NCI-H345 treated with DMSO at 0.1 percent for 48 hours (cell line): Measurements from ENCODE around the gene SPSB1.
"Not testable (repeated sequence)": the region's sequence is repeated elsewhere in the genome, so short reads cannot be mapped to it uniquely, and the experiment has no call there.

ENCODE experiments used
- DNase-seq: peaks from one replicate; lab custom pipeline; 2025; ENCODE audit not compliant: unreplicated experiment; lab: John Stamatoyannopoulos, UW

The SPSB1 gene

DNA sequence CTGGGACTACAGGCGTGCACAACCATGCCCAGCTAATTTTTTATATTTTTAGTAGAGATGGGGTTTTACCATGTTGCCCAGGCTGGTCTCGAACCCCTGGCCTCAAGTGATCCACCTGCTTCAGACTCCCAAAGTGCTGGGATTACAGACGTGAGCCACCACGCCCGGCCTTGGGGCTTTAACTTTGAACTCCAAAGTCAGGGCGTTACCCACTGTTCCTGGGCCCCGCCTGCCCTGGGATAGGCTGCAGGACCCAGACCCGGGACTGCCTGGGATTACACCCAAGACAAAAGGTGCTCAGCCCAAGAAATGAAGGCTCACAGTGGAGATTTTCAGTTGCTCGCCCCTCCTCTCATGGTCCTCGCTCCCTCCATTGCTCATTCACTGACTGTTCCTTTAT, 92.7 kb downstream of the SPSB1 start:
- not testable (repeated sequence) for DNase-seq

DNA sequence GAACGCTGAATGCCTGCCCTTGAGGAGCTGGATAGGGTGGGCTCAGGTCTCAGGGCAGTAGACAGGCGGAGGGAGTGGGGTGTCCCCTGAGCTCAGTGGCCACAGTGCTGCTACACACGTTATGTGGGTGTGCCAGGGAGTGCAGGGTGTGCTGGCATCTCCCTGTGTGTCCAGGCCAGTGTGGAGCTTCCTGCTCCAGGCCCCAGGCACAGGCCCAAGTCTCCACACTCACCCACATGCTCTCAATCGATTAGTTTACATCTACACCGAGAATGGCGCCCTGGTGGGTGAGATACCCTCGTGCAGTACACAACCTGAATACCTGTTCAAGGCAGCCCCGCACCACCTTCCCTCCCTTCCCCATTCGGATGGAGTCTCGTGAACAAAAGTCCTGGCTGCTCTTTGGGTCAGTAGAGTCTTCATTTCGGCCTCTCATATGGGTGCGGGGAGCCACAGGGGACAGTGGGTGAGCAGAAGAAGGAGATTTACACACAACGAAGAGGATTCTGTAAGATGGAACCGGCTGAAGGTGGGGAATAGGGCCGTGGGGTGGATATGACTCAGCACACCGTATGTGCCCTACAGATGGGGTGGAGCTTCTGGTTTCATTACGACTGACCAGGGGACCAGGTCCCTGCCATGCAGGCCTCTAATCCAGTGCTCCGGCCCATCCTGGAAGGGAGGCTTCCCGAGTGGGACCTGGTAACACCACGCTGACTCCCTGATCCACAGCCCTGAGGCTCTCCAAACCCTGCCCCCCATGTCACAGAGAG, 93.3 kb downstream of the SPSB1 start:
- no peak for DNase-seq

DNA sequence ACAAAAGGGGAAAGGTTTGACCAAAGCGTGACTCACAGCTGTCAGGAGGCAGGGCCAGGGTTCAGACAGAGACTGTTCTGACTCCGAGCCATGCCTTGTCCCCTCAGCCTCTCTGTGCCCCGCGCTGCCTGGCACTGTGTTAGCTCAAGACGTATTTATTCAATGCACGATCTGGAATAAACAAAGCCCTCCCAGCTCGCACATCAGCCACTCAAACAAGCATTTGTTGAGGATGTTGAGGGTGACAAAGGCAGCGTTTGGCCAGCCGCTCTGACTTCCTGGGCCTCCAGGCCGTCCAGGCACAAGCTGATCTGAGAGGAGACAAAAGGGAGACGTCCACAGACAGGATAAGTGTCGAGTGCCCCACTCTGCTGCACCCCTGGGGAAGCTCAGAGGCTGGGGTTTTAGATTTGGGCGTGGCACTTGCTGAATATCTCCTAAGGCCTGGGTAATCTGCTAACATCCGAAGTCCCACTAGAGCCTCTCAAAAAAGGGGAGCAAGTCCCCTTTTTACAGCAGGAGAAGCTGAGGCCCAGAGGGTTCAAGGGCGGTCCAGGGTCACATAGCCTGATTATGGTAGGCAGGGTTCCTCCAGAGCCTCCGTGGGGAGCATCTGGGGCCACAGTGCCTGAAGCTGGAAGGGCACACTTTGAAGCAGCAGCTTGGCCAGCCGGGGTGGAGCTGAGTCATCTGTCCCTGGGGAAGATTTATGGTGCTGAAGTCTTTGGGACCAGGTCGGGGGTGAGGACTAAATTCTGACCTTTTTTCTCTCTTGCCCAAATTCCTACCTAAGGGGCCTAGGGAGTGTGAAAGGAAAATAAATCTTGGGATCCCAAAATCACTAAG, 95.9 kb downstream of the SPSB1 start:
- DNase-seq, result peak; percentile 66

DNA sequence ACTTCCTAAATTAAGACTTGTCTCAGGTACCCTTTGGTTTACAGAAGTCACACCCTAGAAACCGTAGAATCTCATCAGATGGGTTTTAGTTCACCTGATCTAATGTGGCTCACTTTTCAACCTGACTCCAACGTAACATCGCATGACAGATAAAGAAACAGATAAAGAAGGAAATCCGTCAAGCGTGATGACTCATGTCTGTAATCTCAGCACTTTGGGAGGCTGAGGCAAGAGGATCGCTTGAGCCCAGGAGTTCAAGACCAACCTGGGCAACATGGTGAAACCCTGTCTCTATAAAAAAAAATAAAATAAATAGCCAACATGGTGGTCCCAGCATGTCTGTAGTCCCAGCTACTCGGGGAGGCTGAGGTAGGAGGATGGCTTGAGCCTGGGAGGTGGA, 97.3 kb downstream of the SPSB1 start:
- no peak for DNase-seq

DNA sequence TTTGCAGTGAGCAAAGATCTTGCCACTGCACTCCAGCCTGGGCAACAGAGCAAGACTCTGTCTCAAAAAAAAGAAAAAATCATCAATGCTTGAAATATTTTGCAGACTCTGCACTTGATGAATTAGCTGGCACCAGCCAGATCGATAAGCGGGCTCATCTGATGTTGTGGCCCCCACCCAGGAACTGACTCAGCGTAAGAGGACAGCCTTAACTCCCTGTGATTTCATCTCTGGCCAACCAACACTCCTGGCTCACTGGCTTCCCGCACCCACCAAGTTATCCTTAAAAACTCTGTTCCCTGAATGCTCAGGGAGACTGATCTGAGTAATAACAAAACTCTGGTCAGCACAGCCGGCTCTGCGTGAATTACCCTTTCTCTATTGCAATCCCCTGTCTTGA, 98.9 kb downstream of the SPSB1 start:
- no peak for DNase-seq

DNA sequence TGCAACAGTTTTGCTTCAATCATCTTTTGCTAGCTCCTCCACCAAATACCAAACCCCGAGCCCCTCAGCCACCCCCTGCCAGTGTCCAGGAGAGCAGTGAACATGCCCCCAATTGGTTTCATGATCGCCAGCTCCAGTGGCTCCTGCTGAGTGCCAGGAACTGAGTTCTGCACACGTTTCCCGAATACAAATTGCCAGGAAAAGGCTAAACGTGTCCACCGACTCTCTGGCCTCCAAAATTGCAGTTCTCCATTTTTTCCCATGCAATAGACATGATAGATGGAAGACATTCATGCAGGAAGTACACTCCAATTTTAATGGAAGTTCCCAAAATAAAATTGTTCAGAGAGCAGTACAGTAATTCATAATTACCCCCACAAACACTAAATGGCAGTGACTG, 101.3 kb downstream of the SPSB1 start:
- DNase-seq, result no peak

DNA sequence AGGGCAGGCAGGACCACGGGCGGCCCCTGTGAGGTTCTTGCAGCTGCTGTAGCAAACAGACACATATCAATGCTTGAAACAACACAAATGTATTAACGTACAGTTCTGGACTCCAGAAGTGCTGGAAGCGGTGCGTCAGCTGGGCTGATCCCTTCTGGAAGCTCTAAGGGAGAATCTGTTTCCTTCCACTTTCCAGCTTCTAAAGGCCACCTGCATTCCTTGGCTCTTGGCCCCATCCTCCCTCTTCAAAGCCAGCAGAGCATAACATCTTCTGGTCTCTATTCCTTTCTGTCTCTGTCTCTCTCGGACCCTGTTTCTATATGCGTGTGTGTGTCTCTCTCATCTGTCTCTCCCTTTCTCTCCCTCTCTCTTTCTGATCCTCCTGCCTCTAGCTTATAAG, 102.3 kb downstream of the SPSB1 start:
- no peak for DNase-seq

DNA sequence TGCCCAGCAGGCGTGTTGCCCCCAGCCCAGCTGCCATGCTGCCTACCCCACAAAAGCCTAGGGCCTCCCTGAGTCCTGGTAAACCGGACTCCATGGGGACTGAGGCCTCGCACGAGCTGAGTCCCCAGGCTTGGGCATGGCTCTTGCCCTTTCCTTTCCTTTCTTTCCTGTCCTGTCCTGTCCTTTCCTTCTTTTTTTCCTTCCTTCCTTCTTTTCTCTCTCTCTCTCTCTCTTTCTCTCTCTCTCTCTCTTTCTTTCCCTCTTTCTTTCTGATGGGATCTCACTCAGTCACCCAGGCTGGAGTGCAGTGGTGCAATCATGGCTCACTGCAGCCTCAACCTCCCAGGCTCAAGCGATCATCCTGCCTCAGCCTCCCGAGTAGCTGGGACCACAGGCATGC, 104.4 kb downstream of the SPSB1 start:
- no peak for DNase-seq

DNA sequence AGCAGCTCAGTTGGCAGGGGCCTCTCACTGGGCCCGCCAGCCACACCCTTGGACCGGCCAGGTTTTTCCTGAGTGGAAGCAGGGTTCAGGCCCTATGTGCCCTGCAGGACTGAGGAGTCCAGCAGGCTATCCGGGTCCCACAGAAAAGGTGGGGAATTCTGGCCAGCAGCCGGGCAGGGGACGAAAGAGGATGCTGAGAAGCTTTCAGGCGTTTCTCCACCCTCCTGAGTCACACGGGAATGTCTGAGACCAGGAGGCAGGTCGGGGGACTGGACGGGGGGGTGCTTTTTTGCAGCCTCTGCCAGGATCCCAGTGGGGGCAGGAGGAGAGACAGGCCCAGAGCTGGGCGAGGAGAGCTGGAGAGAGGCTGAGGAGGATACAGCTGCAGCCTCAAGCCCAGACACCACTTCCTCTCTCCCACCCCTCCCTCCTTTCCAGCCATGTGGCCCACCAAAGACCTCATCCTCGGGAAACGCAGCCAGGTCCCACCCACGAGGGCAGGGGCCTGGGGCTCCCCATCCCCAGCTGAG, 105.4 kb downstream of the SPSB1 start:
- DNase-seq, result no peak

DNA sequence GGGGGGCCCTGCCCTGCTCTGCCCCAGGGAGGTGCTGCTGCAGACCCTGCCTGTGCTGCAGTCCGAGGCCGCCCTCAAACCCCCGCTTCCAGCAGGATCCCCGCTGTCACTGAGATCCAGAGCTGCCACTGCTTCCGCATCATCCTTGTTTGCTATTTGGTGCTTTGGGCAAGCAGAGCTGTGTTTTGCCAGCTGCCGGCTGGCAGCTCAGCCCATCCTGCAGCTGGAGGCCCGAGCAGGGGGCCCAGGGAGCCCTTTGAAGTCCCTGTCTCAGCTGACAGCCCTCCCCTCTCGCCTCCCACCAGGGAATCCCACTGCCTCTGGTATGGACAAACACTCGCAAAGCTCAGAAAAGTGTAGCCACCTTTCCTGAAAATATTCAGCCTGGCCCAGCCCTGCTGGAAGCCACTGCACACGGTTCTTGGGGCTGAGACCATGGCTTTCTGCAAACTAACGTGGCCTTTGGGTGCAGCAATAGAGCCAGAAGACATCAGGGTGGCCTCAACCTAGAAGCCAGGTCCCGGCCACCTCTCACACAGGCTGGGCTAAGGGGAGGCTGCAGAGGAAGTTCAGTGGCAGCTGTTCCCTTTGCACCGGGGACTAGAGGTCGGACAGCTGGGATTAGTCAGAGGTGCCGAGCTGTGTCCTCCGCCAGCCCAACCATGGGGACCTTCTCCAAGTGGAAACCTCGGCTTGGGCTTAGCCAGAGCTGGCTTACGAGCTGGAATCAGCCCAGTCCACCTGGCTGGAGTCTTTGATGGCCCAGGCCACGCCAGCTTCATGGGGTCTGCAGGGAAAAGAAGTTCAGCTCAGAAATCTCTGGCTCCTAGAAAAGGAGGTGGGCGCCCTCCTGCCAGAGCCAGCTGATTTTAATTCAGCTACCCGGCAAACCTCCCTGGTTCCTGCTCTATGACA, 107.1 kb downstream of the SPSB1 start:
- DNase-seq, result peak; percentile 78

DNA sequence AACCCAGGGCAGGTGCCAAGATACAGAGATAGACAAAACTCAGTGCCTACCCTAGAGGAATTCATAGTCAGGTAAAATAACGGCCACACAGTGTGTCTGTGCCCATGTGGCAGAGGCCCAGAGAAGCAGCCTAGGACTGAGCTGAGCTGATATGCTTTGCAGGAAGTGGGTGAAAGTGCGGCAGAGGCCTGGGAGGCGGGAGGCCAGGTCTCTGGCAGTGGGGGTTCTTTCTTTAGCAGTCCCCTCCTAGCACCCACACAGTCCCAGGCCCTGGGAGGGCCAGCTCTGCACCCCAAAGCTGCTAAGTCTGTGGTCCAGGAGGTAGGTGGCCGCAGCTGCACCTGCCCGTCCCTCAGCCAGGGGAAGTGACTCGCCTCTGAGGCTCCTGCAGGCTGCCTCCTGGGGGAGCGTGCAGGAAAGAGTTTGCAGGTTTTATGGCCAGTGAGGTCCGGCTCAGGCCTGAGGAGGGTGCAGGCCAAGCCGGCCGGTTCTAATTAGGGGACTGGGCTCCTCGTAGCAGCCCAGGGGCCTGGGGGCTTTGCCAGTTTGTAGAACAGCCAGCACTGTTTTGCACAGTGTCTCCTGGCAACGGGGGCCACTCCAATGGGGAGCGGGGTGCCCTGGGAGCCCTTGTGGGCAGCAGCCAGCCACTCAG, 107.9 kb downstream of the SPSB1 start:
- no peak for DNase-seq

DNA sequence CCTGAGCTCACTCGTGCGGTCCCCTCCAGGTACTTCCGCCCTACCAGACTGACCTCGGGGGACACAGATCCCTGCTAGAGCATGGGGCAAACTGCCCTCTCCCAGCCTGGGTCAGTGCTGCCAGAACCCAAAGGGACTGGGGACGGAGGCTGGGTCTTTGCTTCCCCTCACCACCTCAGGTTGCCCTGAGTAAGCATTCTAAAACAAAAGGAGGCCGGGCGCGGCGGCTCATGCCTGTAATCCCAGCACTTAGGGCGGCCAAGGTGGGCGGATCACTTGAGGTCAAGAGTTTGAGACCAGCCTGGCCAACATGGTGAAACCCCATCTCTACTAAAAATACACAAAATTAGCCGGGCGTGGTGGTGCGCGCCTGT, 108.4 kb downstream of the SPSB1 start:
- no peak for DNase-seq

DNA sequence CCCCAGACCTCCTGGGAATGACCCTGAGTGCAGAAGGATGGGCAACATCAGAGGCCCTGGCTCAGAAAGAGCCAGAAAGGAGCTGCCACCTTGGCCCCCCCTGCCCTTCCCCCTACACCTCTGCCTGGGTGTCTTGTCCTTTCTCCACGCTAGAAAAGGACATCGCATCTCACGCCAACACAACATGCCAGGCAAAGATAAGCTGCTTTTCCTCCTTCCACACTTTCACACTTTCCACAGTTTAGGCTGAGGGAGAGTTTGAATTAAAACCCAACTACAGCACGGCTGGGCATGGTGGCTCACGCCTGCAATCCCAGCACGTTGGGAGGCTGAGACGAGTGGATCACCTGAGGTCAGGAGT, 109.5 kb downstream of the SPSB1 start:
- DNase-seq, result no peak

DNA sequence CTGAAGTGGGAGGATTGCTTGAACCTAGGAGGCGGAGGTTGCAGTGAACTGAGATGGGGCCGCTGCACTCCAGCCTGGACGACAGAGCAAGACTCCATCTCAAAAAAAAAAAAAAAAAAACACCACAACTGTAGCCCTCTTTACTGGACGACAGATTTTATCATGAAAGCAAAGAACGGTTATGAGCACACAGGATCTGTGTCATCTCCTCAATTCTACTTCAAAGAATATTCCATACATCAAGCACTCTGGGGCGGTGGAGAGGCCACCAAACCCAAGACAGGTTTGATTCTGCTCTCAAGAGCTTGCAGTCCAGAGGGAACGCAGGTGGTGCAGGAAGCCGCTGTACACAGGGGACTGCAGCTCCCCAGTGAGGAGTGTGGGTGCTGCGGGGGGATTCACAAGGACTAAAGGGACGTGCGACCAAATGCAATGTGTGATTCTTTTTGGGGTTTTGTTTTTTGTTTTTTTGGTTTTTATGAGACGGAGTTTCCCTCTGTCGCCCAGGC, 110.1 kb downstream of the SPSB1 start:
- no peak for DNase-seq

DNA sequence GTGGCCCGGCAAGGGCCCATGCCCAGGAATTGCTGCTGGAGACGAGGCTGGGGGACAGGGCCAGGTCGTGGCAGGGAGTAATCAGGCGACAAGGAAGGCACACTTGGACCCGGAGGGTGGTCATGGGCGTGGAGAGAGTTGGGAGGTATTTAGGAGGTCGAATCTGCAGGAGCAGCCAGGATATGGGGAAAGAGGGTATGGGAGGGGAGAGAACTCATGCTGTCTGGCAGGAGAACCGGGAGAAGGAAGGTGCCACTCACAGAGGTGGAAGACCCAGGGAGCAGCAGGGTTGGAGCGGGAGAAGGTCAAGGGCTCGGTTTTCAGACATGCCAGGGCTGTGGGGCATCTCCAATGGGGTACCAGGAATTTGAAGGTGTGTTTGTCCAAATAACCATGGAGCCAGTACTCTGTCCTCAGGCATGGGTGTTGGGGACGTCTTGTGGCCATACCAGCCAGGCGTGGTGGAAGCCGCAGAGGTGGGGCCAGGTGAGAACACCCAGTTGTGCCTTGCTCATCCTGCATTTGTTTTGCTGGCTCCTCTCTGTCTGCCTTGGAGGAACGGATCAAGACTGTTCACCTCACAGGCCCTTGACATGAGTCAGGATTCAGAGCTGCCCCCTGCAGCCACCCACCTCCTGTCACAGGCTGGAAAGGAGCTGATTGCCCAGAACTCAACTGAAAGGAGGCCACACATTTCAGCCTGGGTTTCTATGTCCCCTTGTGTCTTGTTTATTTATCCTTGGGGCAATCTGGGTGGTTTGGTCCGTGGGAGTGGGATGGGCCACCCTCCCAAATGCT, 111.6 kb downstream of the SPSB1 start:
- no peak for DNase-seq

DNA sequence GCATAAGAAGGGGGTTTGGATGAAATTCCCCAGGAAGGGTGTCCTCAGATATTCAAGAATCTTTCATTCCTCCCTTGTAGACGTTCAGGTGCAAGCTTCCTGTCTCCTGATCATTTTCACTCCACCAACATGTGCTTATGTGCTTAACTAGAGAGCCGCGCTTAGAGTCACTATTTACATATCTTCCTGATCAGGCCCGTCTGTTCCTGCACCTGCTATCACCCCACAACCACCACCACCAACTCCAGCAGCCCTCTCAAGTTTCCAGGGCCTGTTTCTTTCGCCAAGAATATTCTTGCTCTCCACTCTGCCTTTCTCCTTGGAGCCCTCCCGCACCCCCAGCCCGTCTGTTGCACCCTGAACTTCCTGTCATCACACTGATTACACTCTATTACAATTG, 113.4 kb downstream of the SPSB1 start:
- no peak for DNase-seq

DNA sequence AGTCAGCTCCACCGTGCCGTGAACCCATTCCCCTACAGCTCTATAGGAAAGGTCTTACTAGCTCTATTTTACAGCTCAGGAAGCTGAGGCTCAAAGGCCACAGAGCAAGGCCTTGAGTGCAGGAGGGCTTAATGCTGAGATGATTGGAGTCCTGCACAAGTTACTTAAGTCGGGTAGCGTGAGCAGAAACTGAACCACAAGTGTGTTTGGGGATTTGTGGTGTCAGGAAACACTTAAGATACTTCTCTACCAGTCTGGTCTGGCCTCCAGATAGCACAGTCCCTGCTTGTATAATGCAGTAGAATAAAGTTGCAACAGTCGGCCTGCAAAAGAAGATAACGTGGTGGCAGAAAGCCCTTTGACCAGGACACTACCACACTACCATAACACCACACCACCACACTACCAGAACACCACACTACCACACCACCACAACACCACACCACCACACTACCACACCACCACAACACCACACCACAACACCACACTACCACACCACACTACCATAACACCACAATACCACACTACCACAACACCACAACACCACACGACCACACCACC, 118.1 kb downstream of the SPSB1 start:
- no peak for DNase-seq

DNA sequence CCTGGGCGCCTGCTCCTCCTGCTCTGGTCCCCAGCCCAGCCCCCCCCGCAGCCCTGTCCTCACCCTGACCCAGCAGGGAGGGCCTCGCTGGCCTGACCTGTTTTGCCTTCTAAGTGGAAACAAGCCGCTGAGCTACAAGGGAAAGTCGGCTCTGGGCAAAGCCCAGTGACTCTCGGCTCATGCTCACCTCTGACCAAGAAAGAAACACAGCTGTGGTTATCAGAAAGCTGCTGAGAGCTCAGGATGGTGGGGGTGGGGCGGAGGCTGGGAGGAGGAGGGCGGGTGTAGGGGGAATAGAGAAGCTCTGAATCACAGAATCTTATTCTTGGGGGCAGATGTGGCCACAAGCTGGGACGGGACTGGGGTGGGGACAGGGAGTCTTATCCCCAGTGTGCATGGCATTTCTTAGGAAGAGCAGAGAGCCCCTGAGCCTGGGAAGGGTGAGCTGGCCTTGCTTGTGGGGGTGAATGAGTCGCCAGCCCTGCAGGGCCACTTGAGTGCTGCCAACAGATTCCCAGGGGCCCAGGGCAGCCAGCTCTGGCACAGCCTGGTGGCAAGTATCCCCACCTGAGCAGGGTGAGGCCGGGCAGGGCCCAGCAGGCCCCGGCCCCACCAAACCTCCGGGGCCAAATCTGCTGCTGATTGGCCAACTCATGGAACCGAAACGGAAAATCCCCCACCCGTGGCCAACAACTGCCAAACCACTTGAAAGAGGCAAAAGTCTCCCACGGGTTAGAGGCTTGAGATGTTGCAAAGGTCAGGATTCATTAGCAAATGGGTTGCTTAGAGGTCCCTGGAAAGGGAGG, 120.6 kb downstream of the SPSB1 start:
- no peak for DNase-seq

DNA sequence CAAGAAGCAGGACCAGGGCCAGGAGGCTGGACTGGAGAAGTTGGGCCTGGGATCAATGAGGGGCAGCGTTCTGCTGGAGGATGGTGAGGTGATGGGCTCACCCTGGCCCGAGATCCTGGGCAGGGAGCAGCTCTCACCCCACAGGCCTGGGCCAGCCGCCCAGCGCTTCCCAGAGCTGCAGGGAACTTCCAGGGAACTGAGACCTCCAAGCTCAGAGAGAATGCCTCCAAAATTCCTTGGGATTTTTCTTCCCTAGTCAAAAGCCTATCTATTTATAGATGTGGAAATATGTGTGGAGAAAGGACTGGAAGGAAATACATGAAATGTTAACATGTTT, 121.2 kb downstream of the SPSB1 start:
- no peak for DNase-seq
